ENCODE results near the gene KLF2.

Gene KLF2

GRCh38 chr19:16326401-16327168 lies 2.0 kb downstream of the KLF2 start:
- TF ChIP-seq POLR2AphosphoS5 (IDR thresholded peaks at IDR 0.05; ENCODE audit: low read depth, low read length) (no peak), SPI1 (IDR thresholded peaks at IDR 0.05; ENCODE audit: low read depth, low read length) (no peak), POLR2A (IDR thresholded peaks at IDR 0.05; ENCODE audit: low read depth, low read length) (no peak), TAF1 (IDR thresholded peaks at IDR 0.05; ENCODE audit: low read depth, low read length) (no peak), POU2F2 (IDR thresholded peaks at IDR 0.05; ENCODE audit: low read depth, low read length) (no peak), PAX5 (IDR thresholded peaks at IDR 0.05; ENCODE audit: insufficient read depth, low read length, severe bottlenecking) (no peak)
- FAIRE-seq (peak; percentile 89), DNase-seq (ENCODE audit: insufficient read length, low spot score) (no peak)

DNA sequence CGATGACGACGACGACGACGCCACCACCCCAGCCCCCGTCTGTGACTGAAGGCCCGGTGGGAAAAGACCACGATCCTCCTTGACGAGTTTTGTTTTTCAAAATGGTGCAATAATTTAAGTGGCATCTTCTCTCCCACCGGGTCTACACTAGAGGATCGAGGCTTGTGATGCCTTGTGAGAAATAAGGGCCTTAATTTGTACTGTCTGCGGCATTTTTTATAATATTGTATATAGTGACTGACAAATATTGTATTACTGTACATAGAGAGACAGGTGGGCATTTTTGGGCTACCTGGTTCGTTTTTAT lies 2.5 kb downstream of the KLF2 start:
- no peak for FAIRE-seq
- DNase-seq (ENCODE audit: insufficient read length, low spot score), result no peak
- no peak for TF ChIP-seq POLR2A (IDR thresholded peaks at IDR 0.05; ENCODE audit: low read depth, low read length)
- TF ChIP-seq POU2F2 (IDR thresholded peaks at IDR 0.05; ENCODE audit: low read depth, low read length), result no peak
- no peak for TF ChIP-seq PAX5 (IDR thresholded peaks at IDR 0.05; ENCODE audit: insufficient read depth, low read length, severe bottlenecking)
- no peak for TF ChIP-seq TAF1 (IDR thresholded peaks at IDR 0.05; ENCODE audit: low read depth, low read length)
- no peak for TF ChIP-seq POLR2AphosphoS5 (IDR thresholded peaks at IDR 0.05; ENCODE audit: low read depth, low read length)
- TF ChIP-seq SPI1 (IDR thresholded peaks at IDR 0.05; ENCODE audit: low read depth, low read length), result no peak

- DNase-seq (ENCODE audit: insufficient read length, low spot score) (no peak), FAIRE-seq (no peak)
- TF ChIP-seq POLR2A (IDR thresholded peaks at IDR 0.05; ENCODE audit: low read depth, low read length) (no peak), SPI1 (IDR thresholded peaks at IDR 0.05; ENCODE audit: low read depth, low read length) (no peak), POLR2AphosphoS5 (IDR thresholded peaks at IDR 0.05; ENCODE audit: low read depth, low read length) (no peak), PAX5 (IDR thresholded peaks at IDR 0.05; ENCODE audit: insufficient read depth, low read length, severe bottlenecking) (no peak), POU2F2 (IDR thresholded peaks at IDR 0.05; ENCODE audit: low read depth, low read length) (no peak), TAF1 (IDR thresholded peaks at IDR 0.05; ENCODE audit: low read depth, low read length) (no peak)
These were observed 2.9 kb downstream of the KLF2 start for GRCh38 chr19:16327501-16327900.

DNA sequence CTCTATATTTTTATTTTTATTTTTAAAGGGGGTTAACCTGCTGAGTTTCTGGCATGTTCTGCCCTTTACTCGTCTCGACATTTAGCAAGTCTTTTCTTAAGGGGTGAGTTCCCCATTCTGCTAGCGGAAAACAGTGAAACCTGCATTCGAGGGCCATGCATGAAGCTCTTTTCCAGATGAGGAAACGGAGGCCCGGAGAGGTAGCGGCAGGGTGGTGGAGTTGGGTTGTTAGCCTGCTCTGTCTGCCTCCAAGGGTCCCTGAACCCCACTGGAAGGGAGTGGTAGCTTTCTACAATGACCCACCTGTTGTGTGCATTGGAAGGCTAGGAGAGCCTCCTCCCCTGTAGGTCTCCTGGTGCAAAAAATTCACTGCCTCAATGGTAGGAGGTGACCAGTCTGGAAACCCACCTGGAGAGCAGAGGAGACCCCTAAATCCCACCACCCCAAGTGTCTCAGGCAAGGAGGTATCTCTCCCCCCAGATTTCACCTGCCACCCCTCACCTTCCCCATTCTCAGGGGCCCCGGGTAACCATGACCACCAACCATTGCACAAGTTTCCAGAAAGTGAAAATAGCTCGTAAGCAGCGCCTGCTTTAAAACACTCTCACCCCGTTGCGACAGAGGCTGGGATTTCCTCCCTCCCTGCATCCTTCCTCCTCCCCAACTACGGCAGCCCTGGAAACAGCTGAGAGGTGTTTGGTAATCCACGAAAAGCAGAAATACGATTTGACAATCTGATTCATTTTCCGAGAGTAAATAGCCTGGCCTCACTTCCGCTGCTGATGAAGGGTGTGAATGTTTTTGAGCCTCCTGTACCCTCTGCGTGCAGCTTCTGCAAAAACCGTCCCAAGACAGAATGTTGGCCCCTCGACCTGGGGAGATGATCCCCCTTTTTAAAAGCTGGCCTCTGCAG lies 3.5 kb downstream of the KLF2 start:
- DNase-seq (ENCODE audit: insufficient read length, low spot score) (no peak), FAIRE-seq (peak; percentile 90)
- TF ChIP-seq POU2F2 (IDR thresholded peaks at IDR 0.05; ENCODE audit: low read depth, low read length), result no peak
- TF ChIP-seq SPI1 (IDR thresholded peaks at IDR 0.05; ENCODE audit: low read depth, low read length), result peak; percentile 48; the same call in 1 of the 2 replicates

DNA sequence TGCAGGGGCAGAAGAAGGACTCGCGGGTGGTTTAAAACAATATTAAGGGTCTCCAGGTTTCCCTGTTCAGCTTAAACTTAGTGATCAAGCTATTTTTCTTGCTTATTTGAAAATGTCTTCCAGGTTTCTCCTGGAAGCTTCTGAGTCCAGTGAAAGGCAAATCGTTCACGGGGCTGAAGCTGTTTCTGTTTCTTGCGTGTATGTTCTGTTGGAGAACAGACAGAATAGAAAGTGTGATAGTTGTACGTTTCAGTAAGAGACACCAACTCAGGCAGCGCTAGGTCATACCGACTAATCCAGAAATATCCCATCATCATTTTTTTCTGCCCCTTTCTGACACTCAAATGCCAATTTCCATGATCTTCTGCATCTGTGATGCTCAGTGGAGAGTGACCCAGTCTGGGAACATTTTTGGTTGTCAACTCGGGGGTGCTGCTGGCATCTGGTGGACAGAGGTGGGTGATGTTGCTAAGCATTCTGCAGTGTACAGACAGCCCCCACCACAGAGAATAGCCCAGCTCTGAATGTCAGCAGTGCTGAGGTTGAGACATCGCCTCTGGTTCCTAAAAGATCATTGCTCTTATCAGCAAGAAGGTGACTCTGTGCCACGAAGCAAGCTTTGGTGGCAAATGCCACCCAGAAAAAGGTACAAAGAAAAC lies 4.3 kb downstream of the KLF2 start:
- FAIRE-seq (peak; percentile 90), DNase-seq (ENCODE audit: insufficient read length, low spot score) (no peak)
- TF ChIP-seq PAX5 (IDR thresholded peaks at IDR 0.05; ENCODE audit: insufficient read depth, low read length, severe bottlenecking) (no peak), POLR2AphosphoS5 (IDR thresholded peaks at IDR 0.05; ENCODE audit: low read depth, low read length) (0 out of 2 replicates have a peak, but pooled peaks have one; percentile 31)

DNA sequence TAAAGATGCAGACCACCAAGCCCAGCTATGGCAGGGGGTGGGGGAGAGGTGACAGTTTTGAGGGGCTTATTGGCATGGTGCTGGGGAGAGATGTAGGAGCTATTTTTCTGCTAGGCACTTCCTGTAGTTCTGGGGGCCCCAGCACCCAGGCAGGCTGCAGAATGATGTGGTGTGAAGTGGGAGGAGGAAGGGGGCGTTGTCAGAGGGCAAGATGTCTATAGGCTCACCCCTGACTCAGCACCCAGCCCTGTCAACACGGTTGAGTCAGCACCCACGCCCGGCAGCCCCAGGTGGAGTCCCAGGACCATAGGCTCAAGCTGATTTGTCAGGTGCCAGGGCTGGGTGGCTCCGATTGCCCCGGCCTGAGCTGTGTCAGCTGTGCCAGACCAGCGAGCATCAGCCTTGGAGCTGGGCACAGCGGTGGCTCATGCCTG lies 5.8 kb downstream of the KLF2 start:
- FAIRE-seq, result peak; percentile 99
- peak; percentile 66 for DNase-seq (ENCODE audit: insufficient read length, low spot score)
- no peak for TF ChIP-seq POLR2A (IDR thresholded peaks at IDR 0.05; ENCODE audit: low read depth, low read length)
- TF ChIP-seq POLR2AphosphoS5 (IDR thresholded peaks at IDR 0.05; ENCODE audit: low read depth, low read length), result no peak
- TF ChIP-seq TAF1 (IDR thresholded peaks at IDR 0.05; ENCODE audit: low read depth, low read length), result no peak
- no peak for TF ChIP-seq PAX5 (IDR thresholded peaks at IDR 0.05; ENCODE audit: insufficient read depth, low read length, severe bottlenecking)

GRCh38 chr19:16330806-16331690 lies 6.4 kb downstream of the KLF2 start:
- no peak for FAIRE-seq
- DNase-seq (ENCODE audit: insufficient read length, low spot score), result no peak
- no peak for TF ChIP-seq SPI1 (IDR thresholded peaks at IDR 0.05; ENCODE audit: low read depth, low read length)
- TF ChIP-seq TAF1 (IDR thresholded peaks at IDR 0.05; ENCODE audit: low read depth, low read length), result no peak
- no peak for TF ChIP-seq POLR2AphosphoS5 (IDR thresholded peaks at IDR 0.05; ENCODE audit: low read depth, low read length)
- TF ChIP-seq PAX5 (IDR thresholded peaks at IDR 0.05; ENCODE audit: insufficient read depth, low read length, severe bottlenecking), result no peak
- no peak for TF ChIP-seq POU2F2 (IDR thresholded peaks at IDR 0.05; ENCODE audit: low read depth, low read length)
- TF ChIP-seq POLR2A (IDR thresholded peaks at IDR 0.05; ENCODE audit: low read depth, low read length), result no peak

DNA sequence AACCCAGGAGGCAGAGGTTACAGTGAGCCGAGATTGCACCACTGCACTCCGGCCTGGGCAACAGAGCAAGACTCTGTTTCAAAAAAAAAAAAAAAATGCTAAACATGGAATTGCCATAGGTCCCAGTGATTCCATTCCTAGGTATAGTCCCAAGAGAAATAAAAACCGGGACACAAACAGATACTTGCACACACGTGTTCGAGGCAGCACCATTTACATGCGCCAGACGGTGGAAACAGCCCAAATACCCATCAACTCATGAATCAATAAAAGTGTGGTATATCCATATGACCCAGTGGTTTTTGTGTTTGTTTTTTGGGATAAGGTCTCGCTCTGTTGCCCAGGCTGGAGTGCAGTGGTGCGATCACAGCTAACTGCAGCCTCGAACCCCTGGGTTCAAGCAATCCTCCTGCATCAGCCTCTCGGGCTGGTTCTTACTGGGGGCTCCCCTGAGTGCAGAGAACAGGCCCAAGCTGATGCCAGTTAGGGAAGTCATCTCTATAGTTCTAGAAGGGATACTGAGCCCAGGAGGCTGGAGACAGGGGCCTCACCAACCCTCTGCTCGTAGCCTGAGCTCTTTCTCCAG lies 8.5 kb downstream of the KLF2 start:
- FAIRE-seq (no peak), DNase-seq (ENCODE audit: insufficient read length, low spot score) (no peak)

More for the DNA sequence above, 8.5 kb downstream of the KLF2 start:
- TF ChIP-seq PAX5 (IDR thresholded peaks at IDR 0.05; ENCODE audit: insufficient read depth, low read length, severe bottlenecking) (no peak), POLR2A (IDR thresholded peaks at IDR 0.05; ENCODE audit: low read depth, low read length) (no peak), SPI1 (IDR thresholded peaks at IDR 0.05; ENCODE audit: low read depth, low read length) (no peak), TAF1 (IDR thresholded peaks at IDR 0.05; ENCODE audit: low read depth, low read length) (no peak), POU2F2 (IDR thresholded peaks at IDR 0.05; ENCODE audit: low read depth, low read length) (no peak), POLR2AphosphoS5 (IDR thresholded peaks at IDR 0.05; ENCODE audit: low read depth, low read length) (no peak)
